H1 (cell line): ENCODE data around the gene FBN1. TPM values are rescaled to one million over a fixed set of nuclear protein-coding genes. Genes with fewer than 3 reads are reported as not detected.

Source experiments
- CREB1 ChIP-seq: IDR thresholded peaks from 2 replicates; pipeline ENCODE4 v1.6.1; 2012; ENCODE audit warnings: inconsistent platforms
- EP300 ChIP-seq, 2 experiments: IDR thresholded peaks; 1 replicate in 1 of 2; 2 replicates in 1 of 2; pipeline ENCODE4 v1.6.1; 2011 to 2012; ENCODE audit warnings: low read depth in 2 of 2, low read length in 2 of 2, mild to moderate bottlenecking in 2 of 2, borderline replicate concordance in 1 of 2, inconsistent platforms in 1 of 2, moderate library complexity in 1 of 2
- NRF1 ChIP-seq: IDR thresholded peaks from 2 replicates; pipeline ENCODE4 v1.6.1; 2011; ENCODE audit warnings: mild to moderate bottlenecking, low read depth, low read length, improper control_type of control experiment
- POU5F1 ChIP-seq: IDR thresholded peaks from 2 replicates; pipeline ENCODE4 v1.6.1; 2011; ENCODE audit warnings: low read depth, mild to moderate bottlenecking, low read length, moderate library complexity
- TCF12 ChIP-seq: IDR thresholded peaks from 2 replicates; pipeline ENCODE4 v1.6.1; 2011; ENCODE audit warnings: low read depth, mild to moderate bottlenecking, low read length
- ZNF274 ChIP-seq: IDR thresholded peaks from 2 replicates; pipeline ENCODE4 v1.7.0; 2012; ENCODE audit warnings: low read length, borderline replicate concordance; ENCODE audit errors: extremely low read depth
- polyA plus RNA-seq, 7 experiments: library from polyadenylated mRNA; depleted of rRNA in 3 of 7; stranded (reverse) in 5 of 7; unstranded in 2 of 7; fragments of >200 nt in 5 of 7; fragments of 200-250 nt in 2 of 7; gene quantifications; 1 replicate in 5 of 7; 2 replicates in 1 of 7; 4 replicates in 1 of 7; pipeline versions ENCODE4 v1.2.1 to v1.2.3, GENCODE V29; 2011 to 2013; ENCODE audit warnings: missing spikeins in 2 of 7, mixed read lengths in 2 of 7
- total RNA-seq: library from RNA; stranded (reverse); fragmentation: NEBNext Ultra II Directional; extraction: Animal tissue kit (Norgen Biotek cat#: 25700); gene quantifications from 2 replicates; pipeline ENCODE4 v1.2.1, GENCODE V29; 2021

Gene FBN1
- total and polyA plus RNA-seq, 2 of the 8 experiments (the other 6 are each of a cell fraction or from before 2014, with no cell fraction given) = 3.0 to 4.0 TPM

- TF ChIP-seq TCF12 (no peak), POU5F1 (no peak), NRF1 (no peak), EP300 (IDR thresholded peaks at IDR 0.05; ENCODE audit: borderline replicate concordance in 1 of 2, low read depth in 2 of 2, low read length in 2 of 2) (no peak), CREB1 (no peak), ZNF274 (no peak)
Observed at GRCh38 chr15:48680841-48681240, 35.3 kb upstream of the FBN1 start (continued).
